Liver (tissue), 9 donors: ENCODE measurements around the gene UBE2QL1. TPM values are rescaled to one million over a fixed set of nuclear protein-coding genes. Genes with fewer than 3 reads are reported as not detected.

Source experiments
- DNase-seq: peaks from one replicate; pipeline ENCODE4 v3.0.0-alpha.2; 2017; ENCODE audit warnings: low spot score
- H3K27ac ChIP-seq, 2 donors: one replicate each; pipeline ENCODE4 v1.7.0; 2013; ENCODE audit warnings: inconsistent platforms in 2 of 2, low read length in 2 of 2, control low read depth in 1 of 2, low read depth in 1 of 2, mild to moderate bottlenecking in 1 of 2
- H3K27me3 ChIP-seq, 4 donors: one replicate each; pipeline versions ENCODE4 v1.6.1 to v1.7.0; 2013; ENCODE audit warnings: low read length in 3 of 4, inconsistent platforms in 1 of 4, mild to moderate bottlenecking in 1 of 4, moderate library complexity in 1 of 4; ENCODE audit not compliant: control insufficient read depth in 4 of 4, insufficient read depth in 4 of 4
- H3K36me3 ChIP-seq, 4 donors: one replicate each; pipeline versions ENCODE4 v1.6.1 to v1.7.0; 2013; ENCODE audit warnings: low read length in 3 of 4, mild to moderate bottlenecking in 3 of 4, low read depth in 1 of 4, moderate library complexity in 1 of 4; ENCODE audit not compliant: control insufficient read depth in 4 of 4, insufficient read depth in 3 of 4
- H3K4me1 ChIP-seq, 4 donors: one replicate each; pipeline versions ENCODE4 v1.6.1 to v1.7.0; 2013; ENCODE audit warnings: low read length in 3 of 4, mild to moderate bottlenecking in 3 of 4, moderate library complexity in 1 of 4; ENCODE audit not compliant: control insufficient read depth in 4 of 4, insufficient read depth in 4 of 4
- H3K4me3 ChIP-seq, 3 donors: one replicate each; pipeline versions ENCODE4 v1.6.1 to v1.7.0; 2013; ENCODE audit warnings: low read length in 3 of 3, control low read depth in 1 of 3, low read depth in 1 of 3, mild to moderate bottlenecking in 1 of 3
- H3K9ac ChIP-seq, 2 donors: one replicate each; pipeline ENCODE4 v1.7.0; 2013; ENCODE audit warnings: low read length in 2 of 2, mild to moderate bottlenecking in 2 of 2, moderate library complexity in 2 of 2, control low read depth in 1 of 2, low read depth in 1 of 2
- H3K9me3 ChIP-seq, 4 donors: one replicate each; pipeline versions ENCODE4 v1.6.1 to v1.7.0; 2013; ENCODE audit warnings: low read length in 3 of 4; ENCODE audit not compliant: control insufficient read depth in 4 of 4
- ATF3 ChIP-seq: IDR thresholded peaks from 2 replicates; pipeline ENCODE4 v1.6.1; 2016; ENCODE audit warnings: antibody characterized with exemption
- CTCF ChIP-seq: fragments of 150-350 bp; IDR thresholded peaks from 2 replicates; pipeline ENCODE4 v1.5.1; 2017; ENCODE audit warnings: improper control_type of control experiment, low read depth, low read length; ENCODE audit not compliant: missing input control
- EGR1 ChIP-seq, 2 donors: IDR thresholded peaks; 2 replicates each; pipeline ENCODE4 v1.6.1; 2016 to 2018; ENCODE audit warnings: antibody characterized with exemption in 2 of 2, low read depth in 2 of 2
- FOXA2 ChIP-seq: IDR thresholded peaks from 2 replicates; pipeline ENCODE4 v1.6.1; 2016; ENCODE audit warnings: antibody characterized with exemption
- GABPA ChIP-seq, 2 donors: IDR thresholded peaks in 1 of 2; conservative IDR thresholded peaks in 1 of 2; 2 replicates each; pipeline ENCODE4 v1.6.1; 2016; ENCODE audit warnings: antibody characterized with exemption in 2 of 2, mild to moderate bottlenecking in 1 of 2, moderate library complexity in 1 of 2
- HNF4A ChIP-seq, 2 donors: conservative IDR thresholded peaks; 2 replicates each; pipeline ENCODE4 v1.6.1; 2016; ENCODE audit warnings: antibody characterized with exemption in 2 of 2, mild to moderate bottlenecking in 2 of 2
- HNF4G ChIP-seq: IDR thresholded peaks from 2 replicates; pipeline ENCODE4 v1.6.1; 2016; ENCODE audit warnings: antibody characterized with exemption
- MAX ChIP-seq: IDR thresholded peaks from 2 replicates; pipeline ENCODE4 v1.6.1; 2016; ENCODE audit warnings: antibody characterized with exemption
- NR2F2 ChIP-seq: IDR thresholded peaks from 2 replicates; pipeline ENCODE4 v1.6.1; 2016; ENCODE audit warnings: antibody characterized with exemption
- SP1 ChIP-seq: IDR thresholded peaks from 2 replicates; pipeline ENCODE4 v1.6.1; 2018; ENCODE audit warnings: antibody characterized with exemption, mild to moderate bottlenecking
- TAF1 ChIP-seq: conservative IDR thresholded peaks from 2 replicates; pipeline ENCODE4 v1.6.1; 2016; ENCODE audit warnings: antibody characterized with exemption, mild to moderate bottlenecking
- YY1 ChIP-seq: IDR thresholded peaks from 2 replicates; pipeline ENCODE4 v1.6.1; 2016; ENCODE audit warnings: antibody characterized with exemption, mild to moderate bottlenecking
- WGBS: extraction: QIAGEN DNeasy Blood & Tissue Kit; methylation state at CpG from one replicate; pipeline ENCODE4 v1.1.7; 2013; 5-methylcytosine and 5-hydroxymethylcytosine counted together
- polyA plus RNA-seq, 2 donors: library from polyadenylated mRNA; stranded (reverse) in 1 of 2; unstranded in 1 of 2; fragments of 200-250 nt in 1 of 2; fragments of >200 nt in 1 of 2; fragmentation: Nextera tagmentation in 1 of 2; extraction: Ambion mirVana in 1 of 2; gene quantifications; one replicate each; pipeline versions ENCODE4 v1.2.1 to v1.2.3, GENCODE V29; 2013 to 2015
- total RNA-seq, 2 donors: library from RNA; depleted of rRNA; stranded (reverse); fragments of >200 nt; gene quantifications; one replicate each; pipeline ENCODE4 v1.2.3, GENCODE V29; 2014
- donor health status: healthy.
- donor health status: healthy.
- donor health status: healthy.
- donor health status: healthy.
- donor health status: healthy.

The UBE2QL1 gene
- total and polyA plus RNA-seq, 4 donors = 0.09 to 1.9 (median 0.36) TPM

- TF ChIP-seq GABPA (IDR thresholded peaks at IDR 0.05 in 1 of 2, conservative IDR thresholded peaks at IDR 0.05 in 1 of 2) (no peak), SP1 (no peak), NR2F2 (no peak), EGR1 (IDR thresholded peaks at IDR 0.05; ENCODE audit: low read depth in 2 of 2) (no peak), CTCF (no peak), TAF1 (no peak)
Observed at GRCh38 chr5:6446042-6446441, 2.6 kb upstream of the UBE2QL1 start (continued).

- Histone ChIP-seq H3K36me3 (no peaks in the 10 kb centered on the region), H3K4me1 (peaks cover 3 to 13% (median 9%) of the 10 kb centered on the region in 4 donors), H3K9me3 (peaks cover 0 to 7% (median 2%) of the 10 kb centered on the region in 4 donors), H3K4me3 (no peak overlapping the region), H3K27me3 (no peaks in the 10 kb centered on the region), H3K27ac (no peak overlapping the region), H3K9ac (no peak overlapping the region)
- TF ChIP-seq ATF3 (no peak), FOXA2 (no peak), HNF4A (conservative IDR thresholded peaks at IDR 0.05) (no peak)
- no peak for DNase-seq
- 88% methylated on average over 21 of the region's 21 CpGs for WGBS
Observed at GRCh38 chr5:6446626-6447309, 1.9 kb upstream of the UBE2QL1 start.

GRCh38 chr5:6447384-6448140 lies 1.1 kb upstream of the UBE2QL1 start:
- Histone ChIP-seq H3K9ac (no peak overlapping the region), H3K4me1 (peaks cover 3 to 13% (median 9%) of the 10 kb centered on the region in 4 donors), H3K9me3 (peaks cover 0 to 7% (median 2%) of the 10 kb centered on the region in 4 donors), H3K27me3 (no peaks in the 10 kb centered on the region), H3K27ac (no peak overlapping the region), H3K4me3 (no peak overlapping the region), H3K36me3 (no peaks in the 10 kb centered on the region)
- DNase-seq = no peak
- TF ChIP-seq GABPA (IDR thresholded peaks at IDR 0.05 in 1 of 2, conservative IDR thresholded peaks at IDR 0.05 in 1 of 2) = no peak
- TF ChIP-seq ATF3 = no peak
- TF ChIP-seq MAX = no peak
- no peak for TF ChIP-seq HNF4G
- no peak for TF ChIP-seq YY1
- no peak for TF ChIP-seq SP1
- no peak for TF ChIP-seq TAF1
- TF ChIP-seq CTCF = no peak
- WGBS = 97% methylated on average over 7 of the region's 7 CpGs
